ENCODE data around the gene PLEKHM2.

The PLEKHM2 gene

DNA sequence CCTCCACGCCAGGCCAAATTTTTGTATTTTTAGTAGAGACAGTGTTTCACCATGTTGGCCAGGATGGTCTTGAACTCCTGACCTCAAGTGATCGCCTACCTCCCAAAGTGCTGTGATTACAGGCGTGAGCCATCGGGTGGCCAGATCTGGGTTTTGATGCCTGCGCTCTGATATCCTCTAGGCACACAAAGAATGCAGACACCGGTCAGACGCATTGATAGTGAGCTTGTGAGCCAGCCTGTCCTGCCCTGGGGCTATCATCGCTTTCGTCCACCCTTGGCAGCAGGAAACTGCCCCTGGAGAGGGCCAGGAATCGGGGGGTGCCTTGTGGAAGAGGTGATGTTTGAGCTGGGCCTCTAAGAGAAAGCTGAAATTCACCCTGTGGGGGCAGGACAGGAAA is 78.4 kb downstream of the PLEKHM2 start:
- no peak for DNase-seq

- DNase-seq = no peak
Observed at GRCh38 chr1:15764269-15764764, 80.2 kb downstream of the PLEKHM2 start.

GRCh38 chr1:15764890-15765289 is 80.8 kb downstream of the PLEKHM2 start:
- DNase-seq = no peak

- DNase-seq = no peak
Observed at GRCh38 chr1:15765495-15766194, 81.5 kb downstream of the PLEKHM2 start.

DNA sequence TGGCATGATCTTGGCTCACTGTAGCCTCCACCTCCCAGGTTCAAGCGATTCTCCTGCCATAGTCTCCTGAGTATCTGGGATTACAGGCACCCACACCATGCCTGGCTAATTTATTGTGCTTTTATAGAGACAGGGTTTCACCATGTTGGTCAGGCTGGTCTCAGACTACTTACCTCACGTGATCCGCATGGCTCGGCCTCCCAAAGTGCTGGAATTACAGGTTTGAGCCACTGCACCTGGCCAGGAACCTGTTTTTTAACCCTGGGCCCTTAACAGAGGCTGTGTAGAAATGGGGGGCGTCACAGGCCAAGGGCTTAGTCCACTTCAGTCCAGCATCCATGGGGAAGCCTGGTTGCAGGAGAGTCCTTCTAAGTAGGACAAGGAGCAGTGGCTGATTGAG is 83.8 kb downstream of the PLEKHM2 start:
- no peak for DNase-seq

DNA sequence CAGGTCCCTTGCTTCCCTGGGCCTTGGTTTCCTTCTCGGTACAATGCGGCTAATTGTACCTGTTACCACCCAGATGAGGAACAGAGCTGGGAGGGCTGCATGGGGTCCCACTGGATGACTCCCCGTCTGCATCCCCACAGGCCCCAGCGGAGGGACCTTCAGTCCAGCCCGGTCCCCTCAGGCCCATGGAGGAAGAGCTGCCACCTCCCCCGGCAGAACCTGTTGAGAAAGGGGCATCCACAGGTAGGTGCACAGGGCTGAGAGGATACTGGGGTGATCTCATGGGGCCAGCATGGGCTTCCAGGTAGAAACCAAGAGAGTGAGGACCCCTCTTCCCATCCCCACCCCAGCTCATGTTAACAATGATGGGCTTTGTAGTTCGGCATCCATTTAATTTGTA is 84.3 kb downstream of the PLEKHM2 start:
- no peak for DNase-seq

- DNase-seq = no peak
Observed at GRCh38 chr1:15770313-15770962, 86.3 kb downstream of the PLEKHM2 start.

- DNase-seq = no peak
Observed at GRCh38 chr1:15771836-15772515, 87.9 kb downstream of the PLEKHM2 start.

GRCh38 chr1:15775706-15776105 is 91.6 kb downstream of the PLEKHM2 start:
- DNase-seq = no peak

DNA sequence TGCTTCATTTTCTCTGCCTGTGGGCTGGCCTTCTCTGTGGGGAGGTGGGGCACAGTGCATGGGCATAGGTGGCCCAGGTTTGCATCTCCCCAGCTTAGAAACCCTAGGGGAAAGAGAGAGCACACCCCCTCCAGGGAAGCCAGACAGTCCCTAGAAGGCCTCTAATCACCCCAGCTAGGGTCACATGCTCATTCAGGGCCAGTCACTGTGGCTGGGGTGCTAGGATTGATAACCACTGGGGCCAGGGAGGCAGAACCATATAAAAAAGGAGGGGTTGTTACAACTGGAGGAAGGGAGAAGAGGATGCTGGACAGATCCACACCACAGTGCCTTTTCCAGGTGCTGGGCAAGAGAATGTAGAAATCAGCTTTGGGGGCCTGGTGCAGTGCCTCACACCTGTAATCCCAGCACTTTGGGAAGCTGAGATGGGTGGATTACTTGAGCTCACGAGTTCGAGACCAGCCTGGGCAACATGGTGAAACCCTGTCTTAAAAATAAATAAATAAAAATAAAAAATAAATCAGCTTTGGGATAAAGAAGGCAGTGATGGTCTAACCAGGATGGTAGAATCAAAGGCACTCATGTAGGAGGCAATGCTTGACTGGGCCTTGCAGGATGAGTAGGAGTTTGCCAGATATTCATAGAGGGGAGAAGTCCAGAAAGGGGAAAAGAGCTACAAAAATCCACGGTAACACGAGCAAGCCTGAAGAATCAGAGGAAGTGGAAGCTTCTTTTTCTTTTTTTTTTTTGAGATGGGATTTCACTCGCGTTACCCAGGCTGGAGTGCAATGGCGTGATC is 94.0 kb downstream of the PLEKHM2 start:
- no peak for DNase-seq

Measured in CD4-positive, alpha-beta T cell treated with Interleukin-17A for 4 hours (primary cell).